ENCODE measurements around the gene PROX1.

DNA sequence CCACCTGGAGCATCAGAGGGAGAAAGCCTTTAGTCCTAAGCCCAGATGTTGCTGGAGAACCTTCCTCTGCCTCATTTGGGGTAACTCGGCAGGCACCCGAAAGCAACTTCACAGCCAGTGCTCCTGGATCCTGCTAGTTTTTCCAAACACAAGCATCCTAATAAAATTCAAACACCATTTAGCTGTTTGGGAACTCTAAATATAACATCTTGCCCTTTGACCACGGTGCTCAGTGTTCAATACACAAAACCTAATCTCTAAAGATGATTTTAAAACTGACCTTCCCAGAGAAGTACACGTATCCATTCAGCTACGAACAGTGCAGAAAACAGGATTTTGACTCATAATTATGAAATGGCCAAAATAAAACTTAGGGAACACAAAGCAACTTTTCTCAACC, 40.3 kb downstream of the PROX1 start:
- TF ChIP-seq GTF2F1 (IDR thresholded peaks at IDR 0.05; ENCODE audit: borderline replicate concordance, low read depth, low read length): no peak
- TF ChIP-seq POLR2A (IDR thresholded peaks at IDR 0.05; ENCODE audit: control extremely low read depth in 1 of 2, low read depth in 2 of 2, low read length in 2 of 2): no peak
